Transverse colon (tissue), 4 donors: ENCODE measurements around the gene ST3GAL4. TPM values are rescaled to one million over a fixed set of nuclear protein-coding genes. Genes with fewer than 3 reads are reported as not detected.

ENCODE experiments used
- DNase-seq: peaks from one replicate; pipeline ENCODE4 v3.0.0-alpha.2; 2019
- H3K27ac ChIP-seq, 4 donors: fragments of 200-600 bp; sonication (generic); 2 replicates each; pipeline ENCODE4 v1.5.1; 2016 to 2018; ENCODE audit warnings: inconsistent platforms in 4 of 4
- H3K27me3 ChIP-seq: fragments of 200-600 bp; sonication (generic); 2 replicates; pipeline ENCODE4 v1.5.1; 2017; ENCODE audit warnings: inconsistent platforms
- H3K36me3 ChIP-seq, 4 donors: fragments of 200-600 bp; sonication (generic); 2 replicates each; pipeline ENCODE4 v1.5.1; 2017 to 2019; ENCODE audit warnings: inconsistent platforms in 4 of 4
- H3K4me1 ChIP-seq, 4 donors: fragments of 200-600 bp; sonication (generic); 2 replicates each; pipeline ENCODE4 v1.5.1; 2017 to 2020; ENCODE audit warnings: inconsistent platforms in 4 of 4
- H3K4me3 ChIP-seq, 4 donors: fragments of 200-600 bp; sonication (generic); 1 replicate in 1 of 4; 2 replicates in 3 of 4; pipeline versions ENCODE4 v1.5.1 to v1.6.1; 2017 to 2019; ENCODE audit warnings: inconsistent platforms in 4 of 4
- H3K9me3 ChIP-seq, 2 donors: fragments of 200-600 bp; sonication (generic); 2 replicates each; pipeline ENCODE4 v1.5.1; 2017 to 2019; ENCODE audit warnings: inconsistent platforms in 2 of 2
- CTCF ChIP-seq, 5 experiments: fragments of 200-600 bp in 3 of 5; fragments of 450-650 bp in 2 of 5; sonication (generic) in 3 of 5; IDR thresholded peaks; 1 replicate in 2 of 5; 2 replicates in 3 of 5; pipeline ENCODE4 v1.5.1; 2016 to 2017; ENCODE audit warnings: antibody characterized with exemption in 5 of 5, inconsistent platforms in 3 of 5, mild to moderate bottlenecking in 2 of 5, moderate library complexity in 1 of 5
- EP300 ChIP-seq: sonication (generic); formaldehyde crosslinking; IDR thresholded peaks from one replicate; pipeline ENCODE4 v1.6.1; 2017; ENCODE audit warnings: antibody characterized with exemption, low read depth
- POLR2A ChIP-seq: fragments of 450-650 bp; IDR thresholded peaks from one replicate; pipeline ENCODE4 v1.6.1; 2016; ENCODE audit warnings: antibody characterized with exemption, mild to moderate bottlenecking, moderate library complexity
- POLR2AphosphoS5 ChIP-seq, 3 donors: sonication (generic); formaldehyde crosslinking; IDR thresholded peaks; one replicate each; pipeline ENCODE4 v1.6.1; 2016; ENCODE audit warnings: antibody characterized with exemption in 3 of 3
- WGBS, 2 donors: methylation state at CpG; one replicate each; pipeline ENCODE4 v1.1.5; 2018; ENCODE audit warnings: low coverage in 1 of 2; 5-methylcytosine and 5-hydroxymethylcytosine counted together
- in situ Hi-C, 4 donors: fragments of 200-750 bp; cut with MboI; loops; one replicate each; pipeline versions ENCODE4 v1.15.0 to v1.15.1; 2017; ENCODE audit warnings: low sequenced_read_pairs in 3 of 4, low pct_ligation_motif_present in 1 of 4, low pct_unique_long_range_greater_than_20kb in 1 of 4
- intact Hi-C: fragments of 100-400 bp; cut with DNase I; formaldehyde crosslinking; loops from one replicate; pipeline ENCODE4 v1.15.1; 2023; ENCODE audit warnings: low total_unique reads
- total RNA-seq, 4 donors: library from RNA; depleted of rRNA; stranded (reverse); fragments of >200 nt; gene quantifications; one replicate each; pipeline ENCODE4 v1.1.0, GENCODE V29; 2016

The ST3GAL4 gene
- total RNA-seq, 4 donors from 2014 or later: 26.1 to 206 (median 166) TPM

GRCh38 chr11:126339863-126340434, 15.5 kb upstream of the ST3GAL4 start:
- H3K36me3 ChIP-seq: no peaks in the 10 kb centered on the region
- peaks cover 0 to 8% (median 0%) of the 10 kb centered on the region in 4 donors for H3K4me1 ChIP-seq
- intact Hi-C loops: no loop called here
- H3K27ac ChIP-seq: peak overlapping the region in 1 of 4 donors; percentile 4
- WGBS, 2 donors: 63 to 80% methylated on average over 2 to 11 of the region's 11 CpGs
- no peak for TF ChIP-seq EP300
- TF ChIP-seq POLR2AphosphoS5 (IDR thresholded peaks at IDR 0.05): no peak
- no peak for TF ChIP-seq POLR2A
- no peak for TF ChIP-seq CTCF (IDR thresholded peaks at IDR 0.05)
- DNase-seq: no peak
- no peaks in the 10 kb centered on the region for H3K27me3 ChIP-seq
- in situ Hi-C loops: no loop called here
- H3K4me3 ChIP-seq: no peak overlapping the region
- H3K9me3 ChIP-seq: no peaks in the 10 kb centered on the region

GRCh38 chr11:126340960-126341606, 14.4 kb upstream of the ST3GAL4 start:
- Histone ChIP-seq H3K27me3 (no peaks in the 10 kb centered on the region), H3K27ac (no peak overlapping the region), H3K4me3 (no peak overlapping the region), H3K36me3 (no peaks in the 10 kb centered on the region), H3K9me3 (no peaks in the 10 kb centered on the region), H3K4me1 (peaks cover 0 to 12% (median 0%) of the 10 kb centered on the region in 4 donors)
- TF ChIP-seq POLR2AphosphoS5 (IDR thresholded peaks at IDR 0.05): no peak
- no peak for TF ChIP-seq POLR2A
- TF ChIP-seq EP300: no peak
- TF ChIP-seq CTCF (IDR thresholded peaks at IDR 0.05): no peak
- no peak for DNase-seq
- in situ Hi-C loops (no loop called here), intact Hi-C loops (no loop called here)
- WGBS, 2 donors: 55 to 83% methylated on average over 2 to 7 of the region's 7 CpGs

GRCh38 chr11:126341760-126342161, 13.7 kb upstream of the ST3GAL4 start:
- in situ Hi-C loops: no loop called here
- H3K9me3 ChIP-seq: no peaks in the 10 kb centered on the region
- TF ChIP-seq POLR2A: no peak
- H3K4me3 ChIP-seq: no peak overlapping the region
- H3K4me1 ChIP-seq: peaks cover 0 to 12% (median 0%) of the 10 kb centered on the region in 4 donors
- intact Hi-C loops: no loop called here
- no peaks in the 10 kb centered on the region for H3K36me3 ChIP-seq
- H3K27me3 ChIP-seq: no peaks in the 10 kb centered on the region
- no peak overlapping the region for H3K27ac ChIP-seq
- WGBS, 2 donors: 72% methylated on average over 3 of the region's 3 CpGs; no CpG with 5 or more reads in 1 of the 2 donors
- DNase-seq: no peak

- Histone ChIP-seq H3K36me3 (no peaks in the 10 kb centered on the region), H3K9me3 (no peaks in the 10 kb centered on the region), H3K4me3 (no peak overlapping the region), H3K27ac (no peak overlapping the region), H3K4me1 (peaks cover 0 to 12% (median 0%) of the 10 kb centered on the region in 4 donors), H3K27me3 (no peaks in the 10 kb centered on the region)
- WGBS, 2 donors: 95 to 97% methylated on average over 4 to 16 of the region's 16 CpGs
- intact Hi-C loops: no loop called here
- in situ Hi-C loops: no loop called here
- TF ChIP-seq CTCF (IDR thresholded peaks at IDR 0.05) (no peak), POLR2AphosphoS5 (IDR thresholded peaks at IDR 0.05) (no peak), EP300 (no peak), POLR2A (no peak)
- DNase-seq: no peak
Observed at GRCh38 chr11:126343051-126343450, 12.4 kb upstream of the ST3GAL4 start.
